HG02870 (cell line): ENCODE data around the gene CDC37.
"Not testable (repeated sequence)": the region's sequence is repeated elsewhere in the genome, so short reads cannot be mapped to it uniquely, and the experiment has no call there.

Source experiments
- ATAC-seq: cut with Tn5 transposase; IDR thresholded peaks from one replicate; pipeline ENCODE4 v1.9.1; 2021; ENCODE audit warnings: mild to moderate bottlenecking, moderate library complexity; ENCODE audit not compliant: unreplicated experiment

Gene CDC37

GRCh38 chr19:10398819-10399218, 4.5 kb downstream of the CDC37 start:
- no peak for ATAC-seq

GRCh38 chr19:10395917-10396316, 7.4 kb downstream of the CDC37 start:
- ATAC-seq, result no peak

DNA sequence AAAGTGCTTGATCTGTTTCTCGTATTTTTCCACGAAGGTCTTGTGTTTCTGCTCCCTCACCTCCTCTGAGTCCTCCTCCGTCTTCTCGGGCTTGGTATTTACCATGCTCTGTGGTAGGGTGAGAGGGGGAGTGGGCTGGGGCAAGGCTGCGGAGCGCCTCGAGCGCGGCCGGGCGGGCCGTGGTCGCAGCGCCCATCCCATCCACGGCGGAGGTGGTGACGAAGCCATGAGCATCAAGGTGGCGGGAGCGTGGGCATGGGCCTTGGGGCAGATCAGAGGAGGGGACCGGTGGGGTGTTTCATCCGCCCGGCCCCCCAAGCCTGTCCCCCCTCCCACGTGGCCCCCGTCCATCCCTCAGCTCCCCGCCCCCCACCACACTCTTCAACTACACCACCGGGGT, 7.9 kb downstream of the CDC37 start:
- ATAC-seq, result no peak

GRCh38 chr19:10395003-10395402, 8.3 kb downstream of the CDC37 start:
- ATAC-seq, result no peak

DNA sequence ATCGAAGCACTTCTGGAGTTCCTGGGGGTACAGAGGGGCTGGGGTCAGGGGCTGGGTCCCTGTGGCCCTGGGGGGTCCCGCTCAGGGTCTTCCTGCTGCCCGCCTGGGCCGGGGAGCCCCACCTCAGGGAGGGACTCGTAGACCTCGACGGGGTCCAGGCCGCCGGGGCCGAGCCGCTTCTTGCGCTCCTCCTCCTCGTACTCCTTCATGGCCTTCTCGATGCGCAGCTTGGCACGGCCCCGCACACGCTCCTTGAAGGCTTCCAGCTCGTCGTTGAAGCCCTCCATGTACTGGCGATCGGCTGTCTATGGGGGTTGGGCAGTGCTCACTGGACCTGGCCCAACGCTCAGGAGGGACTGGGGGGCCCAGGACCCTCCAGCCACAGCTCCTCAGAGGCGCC, 10.2 kb downstream of the CDC37 start:
- ATAC-seq, result no peak

- ATAC-seq, result no peak
These were observed 11.2 kb downstream of the CDC37 start for GRCh38 chr19:10392120-10392519.

DNA sequence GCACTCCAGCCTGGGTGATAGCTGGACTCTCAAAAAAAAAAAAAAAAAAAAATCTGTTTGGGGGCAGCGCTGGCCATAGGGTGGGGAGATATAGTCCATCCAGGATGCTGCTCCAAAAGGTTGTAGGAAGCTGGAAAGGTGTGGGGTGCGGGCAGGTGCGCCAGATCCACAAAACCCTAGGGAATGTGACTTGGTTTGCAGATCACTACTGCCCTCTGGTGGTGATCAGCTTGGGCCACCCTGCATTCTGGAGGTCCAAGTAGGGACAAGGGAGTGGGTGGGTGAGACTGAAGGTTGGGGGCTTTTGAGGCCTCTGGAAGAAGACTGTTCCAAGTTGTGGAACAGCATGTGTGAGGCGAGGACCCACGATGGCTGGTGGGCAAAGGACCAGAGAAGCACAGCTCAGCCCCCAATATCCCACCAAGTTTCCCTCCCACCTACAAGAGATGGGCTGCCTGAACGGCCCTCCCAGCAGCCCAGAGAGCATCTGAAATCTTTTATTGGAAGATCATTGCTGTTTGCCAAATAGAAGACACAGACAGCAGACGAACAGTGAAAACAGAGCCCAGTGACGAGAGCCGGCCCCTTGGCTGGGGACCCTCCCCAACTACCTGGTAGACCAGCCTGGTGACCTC, 12.6 kb downstream of the CDC37 start:
- no peak for ATAC-seq

- no peak for ATAC-seq
These were observed 13.5 kb downstream of the CDC37 start for GRCh38 chr19:10389863-10390262.

- ATAC-seq, result no peak
These were observed 14.4 kb downstream of the CDC37 start for GRCh38 chr19:10388957-10389356.

- no peak for ATAC-seq
These were observed 18.8 kb downstream of the CDC37 start for GRCh38 chr19:10384580-10384979.

- not testable (repeated sequence) for ATAC-seq
These were observed 20.2 kb downstream of the CDC37 start for GRCh38 chr19:10383223-10383499.

DNA sequence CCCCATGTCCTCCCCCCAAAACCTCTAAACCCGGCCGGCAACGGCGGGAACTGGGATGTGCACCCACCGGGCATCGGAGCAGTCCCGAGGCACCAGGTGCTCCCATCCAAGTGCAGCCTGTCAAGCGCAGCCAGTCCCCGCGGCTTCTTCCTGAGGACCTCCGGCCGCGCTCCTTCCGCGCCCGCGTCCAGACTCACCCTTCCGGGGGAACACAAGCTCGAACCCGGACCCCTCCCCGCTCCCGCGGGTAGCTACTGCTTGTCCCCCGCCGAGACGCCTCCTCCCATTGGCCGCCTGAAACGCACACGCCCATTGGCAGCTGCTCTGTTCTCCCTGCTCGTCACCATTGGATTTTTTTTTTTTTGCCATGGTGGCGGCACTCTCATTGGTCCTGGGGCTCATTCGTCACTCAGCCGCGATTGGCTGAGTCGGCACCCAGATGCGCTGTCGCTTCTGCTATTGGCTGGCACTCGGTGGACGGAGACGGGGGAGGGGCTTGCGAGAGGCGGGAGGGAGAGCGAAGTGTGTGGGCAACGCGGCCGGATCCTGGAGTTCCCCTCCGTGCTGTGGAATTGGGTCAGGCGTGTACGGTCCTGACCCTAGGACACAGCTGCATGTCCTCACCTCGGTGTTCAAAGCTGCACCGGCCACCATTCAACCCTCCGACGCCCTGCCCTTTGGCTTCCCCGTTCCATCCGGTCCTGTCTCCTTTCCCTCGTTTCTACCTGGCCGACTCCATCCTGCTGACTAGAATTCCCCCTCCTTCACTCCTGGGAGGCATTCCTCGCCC, 22.8 kb downstream of the CDC37 start, which contains the start of gene TYK2:
TSS of gene TYK2 (minus strand) at position 260 of the 790 bp plus-strand sequence. CDS start 2,166 bp downstream, outside the sequence.
- ATAC-seq, result peak; percentile 94

GRCh38 chr19:10379880-10380312, 23.4 kb downstream of the CDC37 start:
- ATAC-seq, result no peak

- ATAC-seq, result no peak
These were observed 25.2 kb downstream of the CDC37 start for GRCh38 chr19:10378124-10378523.

- not testable (repeated sequence) for ATAC-seq
These were observed 26.2 kb downstream of the CDC37 start for GRCh38 chr19:10377140-10377640.

- no peak for ATAC-seq
These were observed 28.4 kb downstream of the CDC37 start for GRCh38 chr19:10374931-10375330.

DNA sequence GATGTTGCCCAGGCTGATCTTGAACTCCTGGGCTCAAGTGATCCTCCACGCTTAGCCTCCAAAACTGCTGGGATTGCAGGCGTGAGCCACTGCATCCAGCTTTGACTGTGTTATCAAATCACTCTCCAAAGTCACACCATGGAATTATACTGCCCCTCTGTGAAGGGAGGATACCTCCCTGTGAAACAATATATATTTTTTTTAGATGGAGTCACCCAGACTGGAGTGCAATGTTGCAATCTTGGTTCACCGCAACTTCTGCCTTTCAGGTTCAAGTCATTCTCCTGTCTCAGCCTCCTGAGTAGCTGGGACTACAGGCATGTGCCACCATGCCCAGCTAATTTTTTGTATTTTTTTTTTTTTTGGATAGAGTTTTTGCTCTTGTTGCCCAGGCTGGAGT, 30.7 kb downstream of the CDC37 start:
- no peak for ATAC-seq

DNA sequence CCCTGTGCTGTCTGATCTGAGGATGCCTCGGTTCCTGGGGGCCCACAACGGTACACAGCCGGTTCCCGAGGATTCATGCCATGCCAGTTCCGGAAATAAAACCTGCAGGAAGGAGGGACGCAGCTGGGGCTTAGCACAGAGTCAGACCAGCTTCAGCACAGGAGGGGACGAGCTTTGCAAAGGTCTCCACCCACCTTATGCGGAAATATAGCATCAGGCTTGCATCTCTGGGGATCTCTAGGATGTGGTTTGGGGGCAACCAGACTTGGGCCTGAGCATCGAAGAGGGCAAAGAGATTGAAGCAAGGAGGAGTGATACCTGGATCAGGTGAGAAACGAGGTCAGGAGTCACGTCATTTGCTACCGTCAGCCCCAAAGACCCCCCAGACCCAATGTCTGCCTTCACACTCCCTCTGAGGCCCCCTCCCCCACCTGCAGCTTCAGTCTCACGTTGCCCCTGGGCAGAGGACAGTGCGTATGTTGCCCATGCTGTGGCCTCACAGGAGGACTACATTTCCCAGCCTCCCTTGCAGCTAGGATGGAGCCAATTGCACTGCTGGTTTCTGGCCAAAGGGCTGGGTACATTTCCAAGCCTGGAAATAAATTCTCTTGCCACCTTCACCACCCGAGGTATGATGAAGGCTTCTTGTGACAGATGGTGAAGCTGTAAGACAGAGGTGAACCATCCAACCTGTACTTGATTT, 35.1 kb downstream of the CDC37 start:
- no peak for ATAC-seq

DNA sequence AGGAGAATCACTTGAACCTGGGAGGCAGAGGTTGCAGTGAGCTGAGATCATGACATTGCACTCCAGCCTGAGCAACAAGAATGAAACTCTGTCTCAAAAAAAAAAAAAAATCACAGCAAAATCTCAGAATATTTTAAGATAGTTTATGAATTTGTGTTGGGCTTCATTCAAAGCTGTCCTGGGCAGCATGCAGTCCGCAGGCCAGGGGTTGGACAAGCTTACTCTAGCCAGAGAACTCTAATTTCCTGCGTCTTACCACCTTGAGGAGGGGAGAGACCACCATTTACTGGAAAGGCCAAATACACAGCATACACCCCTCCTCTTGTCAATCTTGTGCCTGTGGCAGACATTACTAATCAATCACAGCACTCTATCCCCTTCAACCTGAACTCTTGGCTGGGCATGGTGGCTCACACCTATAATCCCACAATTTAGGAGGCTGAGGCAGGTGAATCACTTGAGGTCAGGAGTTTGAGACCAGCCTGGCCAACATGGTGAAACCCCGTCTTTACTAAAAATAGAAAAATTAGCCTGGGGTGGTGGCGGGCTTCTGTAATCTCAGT, 36.3 kb downstream of the CDC37 start:
- ATAC-seq, result not testable (repeated sequence)

DNA sequence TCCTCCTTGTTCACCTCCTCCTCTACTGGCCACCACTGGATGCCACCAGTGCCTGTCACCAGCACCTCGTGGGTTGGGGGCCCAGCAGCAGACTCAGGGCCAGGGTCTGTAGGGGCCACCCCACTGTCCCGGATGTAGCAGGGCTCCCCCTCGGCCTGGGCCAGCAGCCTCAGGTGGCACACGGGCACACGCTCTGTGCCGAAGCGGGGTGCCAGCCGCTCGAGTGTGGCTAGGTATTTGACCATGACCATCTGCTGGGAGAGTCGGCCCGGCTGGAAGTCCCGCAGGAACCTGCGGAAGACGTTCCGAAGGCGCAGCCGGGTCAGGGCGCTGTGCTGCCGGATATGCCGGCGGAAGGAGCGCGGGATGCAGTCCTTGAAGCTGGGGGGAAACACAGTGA, 37.8 kb downstream of the CDC37 start:
- no peak for ATAC-seq

DNA sequence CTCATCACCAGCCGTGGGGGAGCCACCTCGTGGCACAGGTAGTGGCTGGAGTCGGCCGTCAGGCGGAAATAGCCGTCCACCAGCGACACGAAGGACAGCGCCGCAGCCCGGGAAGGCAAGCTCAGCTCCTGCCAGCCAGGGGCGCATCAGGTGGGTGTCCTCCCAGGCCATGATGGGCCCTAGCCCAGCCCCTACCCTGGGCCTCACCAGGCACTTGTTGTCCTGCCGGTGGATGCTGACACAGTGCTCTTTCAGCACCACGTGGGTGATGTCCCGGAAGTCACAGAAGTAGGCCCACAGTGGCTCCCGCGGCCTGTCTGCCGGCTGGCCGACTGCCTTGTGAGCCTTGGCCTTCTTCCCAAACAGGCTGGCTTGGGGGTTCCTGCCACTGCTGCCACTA, 38.7 kb downstream of the CDC37 start:
- ATAC-seq, result no peak
